Fibroblast of skin of right quadriceps (primary cell): ENCODE measurements around the gene ID2.
"Not testable (repeated sequence)": the region's sequence is repeated elsewhere in the genome, so short reads cannot be mapped to it uniquely, and the experiment has no call there.

Experiments used
- DNase-seq: peaks from one replicate; pipeline ENCODE4 v3.0.0-alpha.2; 2013

Gene ID2

GRCh38 chr2:8685697-8686358 lies 4.0 kb downstream of the ID2 start:
- peak; percentile 65 for DNase-seq

DNA sequence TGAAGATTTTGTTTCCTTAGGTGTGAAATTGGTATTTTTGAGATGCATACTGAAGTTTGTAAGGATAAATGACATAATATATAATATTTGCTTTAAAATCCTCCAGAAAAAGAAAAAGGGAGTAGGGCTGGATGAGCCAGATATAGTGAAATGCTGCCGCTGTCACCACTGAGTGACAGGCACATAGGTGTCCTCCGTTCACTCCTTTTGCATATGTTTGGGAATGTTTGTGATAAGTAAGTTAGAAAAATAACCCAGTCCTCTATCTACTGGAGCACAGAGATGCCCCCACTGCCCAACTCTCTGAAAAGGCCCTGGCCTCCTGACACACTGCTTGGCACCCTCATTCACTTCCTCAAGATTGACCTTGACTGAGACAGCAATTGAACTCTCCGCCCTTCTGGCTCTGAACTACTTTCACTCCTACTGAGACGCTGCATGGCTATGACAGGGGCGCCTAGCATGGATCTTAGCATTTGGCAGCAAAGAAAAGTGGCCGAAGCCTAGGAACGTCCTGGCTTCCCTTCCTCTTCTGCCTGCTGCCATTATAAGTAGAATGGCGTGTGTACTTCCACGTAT lies 10.1 kb downstream of the ID2 start:
- DNase-seq: no peak

- no peak for DNase-seq
Observed at GRCh38 chr2:8692783-8693156, 10.9 kb downstream of the ID2 start.

- no peak for DNase-seq
Observed at GRCh38 chr2:8693157-8693821, 11.4 kb downstream of the ID2 start.

GRCh38 chr2:8694737-8695136 lies 12.9 kb downstream of the ID2 start:
- DNase-seq: peak; percentile 75

DNA sequence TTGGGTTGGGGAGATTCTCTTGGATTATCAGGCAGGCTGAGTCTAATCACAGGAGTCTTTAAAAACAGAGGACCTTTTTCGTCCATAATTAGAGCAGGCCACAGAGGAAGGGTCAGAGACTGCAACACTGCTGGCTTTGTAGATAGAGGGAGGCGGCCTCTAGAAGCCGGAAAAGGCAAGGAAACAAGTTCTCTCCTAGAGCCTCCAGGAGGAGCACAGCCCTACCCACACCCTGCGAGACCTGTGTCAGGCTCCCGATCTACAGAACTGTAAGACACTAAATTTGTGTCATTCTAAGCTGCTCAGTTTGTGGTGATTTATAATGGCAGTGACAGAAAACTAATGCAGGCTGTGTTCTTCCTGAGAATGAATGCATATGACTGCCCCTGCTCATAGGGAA lies 15.3 kb downstream of the ID2 start:
- no peak for DNase-seq

DNA sequence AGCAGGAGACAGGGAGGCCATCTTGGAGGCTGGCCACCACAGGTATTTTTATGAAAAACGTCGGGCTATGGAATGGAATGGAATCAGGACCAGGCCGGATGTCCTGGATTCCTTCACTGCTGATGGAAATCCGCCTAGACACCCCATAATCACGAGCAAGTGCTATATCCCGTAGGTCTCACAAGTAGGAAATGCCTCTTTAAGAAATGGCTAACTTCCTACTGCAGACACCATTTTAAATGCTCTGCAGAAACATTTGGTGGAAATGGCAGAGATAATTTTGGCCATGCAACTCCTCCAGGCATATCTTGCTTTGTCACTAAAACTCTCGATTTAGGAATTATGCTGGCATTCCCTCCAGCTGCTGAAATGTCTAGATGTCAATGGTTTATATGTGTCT lies 18.0 kb downstream of the ID2 start:
- DNase-seq: no peak

DNA sequence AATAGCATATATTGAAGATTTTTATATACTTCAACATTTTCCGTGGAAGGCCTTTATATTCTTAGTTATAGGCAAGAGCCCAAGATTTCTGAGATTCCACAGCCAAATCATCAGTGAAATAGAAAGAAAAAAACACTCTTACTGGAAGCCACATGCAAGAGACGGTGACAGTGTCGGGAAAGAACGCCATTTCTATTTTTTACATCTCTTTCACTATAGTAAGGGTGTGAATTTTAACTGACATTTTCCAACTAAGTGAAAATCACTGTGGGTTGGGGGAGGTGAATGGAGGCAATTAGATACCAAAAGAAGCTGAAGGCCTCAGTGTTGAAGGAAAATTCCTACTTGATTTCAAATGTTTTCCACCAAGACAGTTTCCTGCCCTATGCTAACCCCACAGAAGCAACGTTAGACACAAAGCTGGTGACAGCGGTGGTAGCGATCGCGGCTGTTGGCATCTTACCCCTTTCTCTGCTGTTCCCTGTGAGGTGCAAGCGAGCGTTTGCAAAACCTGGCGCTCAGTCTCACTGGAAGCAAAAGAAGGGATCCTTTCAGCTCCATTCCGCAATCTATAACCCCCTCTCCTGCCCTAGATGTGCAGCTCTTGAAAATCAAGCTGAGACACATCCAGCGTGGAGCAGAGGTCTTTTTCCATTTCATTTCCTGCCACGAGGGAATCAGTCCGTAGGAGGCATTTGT lies 20.0 kb downstream of the ID2 start:
- DNase-seq: no peak

- peak; percentile 39 for DNase-seq
Observed at GRCh38 chr2:8704906-8705305, 23.1 kb downstream of the ID2 start.

GRCh38 chr2:8709611-8710010 lies 27.8 kb downstream of the ID2 start:
- DNase-seq: no peak

GRCh38 chr2:8710951-8711350 lies 29.1 kb downstream of the ID2 start:
- DNase-seq: no peak

GRCh38 chr2:8714283-8714682 lies 32.4 kb downstream of the ID2 start:
- DNase-seq: no peak

DNA sequence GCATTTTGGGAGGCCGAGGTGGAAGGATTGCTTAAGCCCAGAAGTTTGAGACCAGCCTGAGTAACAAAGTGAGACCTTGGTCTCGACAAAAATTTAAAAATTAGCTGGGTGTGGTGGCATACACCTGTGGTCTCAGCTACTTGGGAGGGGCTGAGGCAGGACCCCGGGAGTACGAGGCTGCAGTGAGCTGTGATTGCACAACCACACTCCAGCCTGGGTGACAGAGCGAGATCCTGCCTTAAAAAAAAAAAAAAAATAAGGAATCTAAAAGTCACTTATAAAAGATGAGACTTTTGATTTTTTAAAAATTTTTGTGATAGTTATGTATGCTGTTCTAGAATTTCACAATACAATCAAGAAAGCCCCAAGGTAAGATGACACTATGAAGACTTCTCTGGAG lies 33.1 kb downstream of the ID2 start:
- no peak for DNase-seq

- DNase-seq: peak; percentile 24
Observed at GRCh38 chr2:8719528-8719927, 37.7 kb downstream of the ID2 start.

DNA sequence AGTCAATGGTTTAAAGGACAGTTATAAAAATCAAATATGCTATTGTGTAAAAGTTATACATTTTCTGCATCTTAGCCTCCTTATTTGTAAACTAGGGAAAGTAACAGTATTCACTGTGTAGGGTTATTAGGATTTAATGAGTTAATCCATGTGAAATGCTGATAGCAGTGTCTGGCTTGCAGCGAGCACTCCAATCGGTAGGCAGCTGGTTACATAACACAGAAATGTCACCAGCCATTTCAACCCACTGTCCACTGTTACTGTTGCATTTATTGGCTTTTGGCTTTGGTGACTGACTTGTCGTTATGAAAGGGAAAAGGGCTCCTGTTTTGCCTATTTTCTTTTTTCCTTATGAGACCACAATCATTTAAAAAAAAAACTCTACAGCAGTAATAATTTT lies 38.9 kb downstream of the ID2 start:
- no peak for DNase-seq

- no peak for DNase-seq
Observed at GRCh38 chr2:8721410-8721809, 39.6 kb downstream of the ID2 start.

DNA sequence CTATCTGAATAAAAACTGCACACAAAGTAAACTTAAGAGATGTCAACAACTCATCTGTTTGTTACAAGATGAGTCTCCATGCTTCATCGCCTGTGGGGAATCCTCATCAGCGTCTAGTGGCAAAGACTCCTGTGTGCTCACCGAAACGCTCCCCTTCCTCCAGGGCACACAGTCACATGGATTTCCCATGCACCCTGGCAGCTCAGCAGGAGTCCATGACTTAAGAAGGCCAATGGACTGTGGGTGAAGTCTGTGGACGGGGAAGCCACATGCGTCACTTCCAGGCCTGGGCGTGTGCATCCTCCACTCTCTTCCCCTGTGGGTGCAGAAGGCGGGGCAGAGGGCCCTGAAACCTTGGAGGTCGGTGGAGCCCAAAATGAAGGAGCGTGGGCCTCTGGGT lies 41.1 kb downstream of the ID2 start:
- DNase-seq: no peak

- no peak for DNase-seq
Observed at GRCh38 chr2:8725838-8726237, 44.0 kb downstream of the ID2 start.

- no peak for DNase-seq
Observed at GRCh38 chr2:8728305-8729015, 46.6 kb downstream of the ID2 start.

GRCh38 chr2:8729101-8729500 lies 47.2 kb downstream of the ID2 start:
- not testable (repeated sequence) for DNase-seq

GRCh38 chr2:8729939-8730338 lies 48.1 kb downstream of the ID2 start:
- DNase-seq: no peak

- no peak for DNase-seq
Observed at GRCh38 chr2:8732601-8733000, 50.7 kb downstream of the ID2 start.
